CD8-positive, alpha-beta memory T cell (primary cell): ENCODE measurements around the gene SYNDIG1L. TPM values are rescaled to one million over a fixed set of nuclear protein-coding genes. Genes with fewer than 3 reads are reported as not detected.
"Not testable (repeated sequence)": the region's sequence is repeated elsewhere in the genome, so short reads cannot be mapped to it uniquely, and the experiment has no call there.

Source experiments
- CTCF ChIA-PET: fragments of 350-600 bp; sonication (Branson Sonifier 250); formaldehyde crosslinking; loops from one replicate; lab custom pipeline; 2021; ENCODE audit warnings: antibody characterized with exemption; lab: Charles Lee
- POLR2A ChIA-PET: fragments of 350-600 bp; sonication (Branson Sonifier 250); formaldehyde crosslinking; loops from one replicate; lab custom pipeline; 2021; ENCODE audit warnings: antibody characterized with exemption; lab: Charles Lee
- DNase-seq, 5 donors: peaks; one replicate each; pipeline versions ENCODE4 v3.0.0 to v3.0.0-alpha.2; 2020 to 2022; ENCODE audit warnings: mixed read lengths in 1 of 5
- H3K27ac ChIP-seq: one replicate; pipeline ENCODE4 v1.7.0; 2013; ENCODE audit warnings: low read depth, mild to moderate bottlenecking, low read length, moderate library complexity
- H3K27me3 ChIP-seq: 2 replicates; pipeline ENCODE4 v1.7.0; 2013; ENCODE audit warnings: low read length, mild to moderate bottlenecking; ENCODE audit not compliant: insufficient read depth, poor library complexity, severe bottlenecking
- H3K36me3 ChIP-seq: 2 replicates; pipeline ENCODE4 v1.7.0; 2013; ENCODE audit warnings: mild to moderate bottlenecking, low read length, moderate library complexity; ENCODE audit not compliant: insufficient read depth
- H3K4me1 ChIP-seq: 2 replicates; pipeline ENCODE4 v1.7.0; 2013; ENCODE audit warnings: mild to moderate bottlenecking, low read length, moderate library complexity; ENCODE audit not compliant: insufficient read depth
- H3K4me3 ChIP-seq: 2 replicates; pipeline ENCODE4 v1.7.0; 2013; ENCODE audit warnings: mild to moderate bottlenecking, low read length
- H3K9me3 ChIP-seq: 2 replicates; pipeline ENCODE4 v1.7.0; 2013; ENCODE audit warnings: mild to moderate bottlenecking, low read length
- H3K27ac Mint-ChIP-seq, 8 donors: one replicate each; pipeline ENCODE4 v1.8.0; 2020 to 2021; ENCODE audit warnings: mixed read lengths in 8 of 8, mild to moderate bottlenecking in 6 of 8, inconsistent platforms in 3 of 8, moderate library complexity in 3 of 8
- H3K27me3 Mint-ChIP-seq, 2 donors: one replicate each; pipeline ENCODE4 v1.8.0; 2020 to 2021; ENCODE audit warnings: mixed read lengths in 2 of 2, mild to moderate bottlenecking in 1 of 2, moderate library complexity in 1 of 2
- H3K36me3 Mint-ChIP-seq, 3 donors: one replicate each; pipeline ENCODE4 v1.8.0; 2020 to 2021; ENCODE audit warnings: mixed read lengths in 3 of 3, inconsistent platforms in 1 of 3, mild to moderate bottlenecking in 1 of 3
- H3K4me1 Mint-ChIP-seq, 3 donors: one replicate each; pipeline ENCODE4 v1.8.0; 2020 to 2021; ENCODE audit warnings: mixed read lengths in 3 of 3, inconsistent platforms in 1 of 3, mild to moderate bottlenecking in 1 of 3
- H3K4me3 Mint-ChIP-seq, 7 donors: one replicate each; pipeline ENCODE4 v1.8.0; 2020 to 2021; ENCODE audit warnings: mixed read lengths in 7 of 7, mild to moderate bottlenecking in 6 of 7, moderate library complexity in 4 of 7, inconsistent platforms in 2 of 7
- H3K9me3 Mint-ChIP-seq, 5 donors: one replicate each; pipeline ENCODE4 v1.8.0; 2020 to 2022; ENCODE audit warnings: mixed read lengths in 5 of 5, mild to moderate bottlenecking in 3 of 5, moderate library complexity in 2 of 5, inconsistent platforms in 1 of 5
- polyA plus RNA-seq: library from polyadenylated mRNA; unstranded; fragments of 300-500 nt; fragmentation: Illumina TruSeq; gene quantifications from one replicate; pipeline ENCODE4 v1.2.3, GENCODE V29; 2021
- total RNA-seq, 2 experiments: library from RNA; stranded (reverse); gene quantifications; one replicate each; pipeline ENCODE4 v1.2.3, GENCODE V29; 2021

SYNDIG1L gene
- total and polyA plus RNA-seq, 3 experiments from 2014 or later: not detected

GRCh38 chr14:74400031-74400685 is 25.9 kb downstream of the SYNDIG1L start:
- Mint-ChIP-seq H3K4me1 (peaks cover 24 to 34% (median 28%) of the 10 kb centered on the region in 3 donors), H3K27ac (peak overlapping the region in 4 of 8 donors; percentile 17 to 83 (median 22)), H3K9me3 (no peaks in the 10 kb centered on the region), H3K4me3 (peak overlapping the region in 3 of 7 donors; percentile 16 to 57 (median 46)), H3K27me3 (peaks cover 0 to 2% of the 10 kb centered on the region in 2 donors), H3K36me3 (no peaks in the 10 kb centered on the region)
- no peaks in the 10 kb centered on the region for H3K36me3 ChIP-seq
- no peak for DNase-seq
- no peaks in the 10 kb centered on the region for H3K27me3 ChIP-seq
- no peak overlapping the region for H3K27ac ChIP-seq
- no peaks in the 10 kb centered on the region for H3K9me3 ChIP-seq
- CTCF ChIA-PET: no interaction called here
- no peak overlapping the region for H3K4me3 ChIP-seq
- POLR2A ChIA-PET: interaction anchor here (0.6 kb wide), 1 partner anchor 49 kb away, joined by 3 read pairs; no protein-coding TSS in a partner anchor
- peaks cover 20% of the 10 kb centered on the region for H3K4me1 ChIP-seq

- ChIA-PET POLR2A (no interaction called here), CTCF (no interaction called here)
- Histone ChIP-seq H3K4me1 (no peaks in the 10 kb centered on the region), H3K4me3 (no peak overlapping the region), H3K36me3 (no peaks in the 10 kb centered on the region), H3K27ac (no peak overlapping the region), H3K27me3 (peaks cover 3% of the 10 kb centered on the region), H3K9me3 (no peaks in the 10 kb centered on the region)
- Mint-ChIP-seq H3K4me3 (peak overlapping the region in 1 of 7 donors; percentile 76), H3K27ac (no peak overlapping the region), H3K27me3 (peaks cover 5 to 24% of the 10 kb centered on the region in 2 donors), H3K36me3 (no peaks in the 10 kb centered on the region), H3K4me1 (peaks cover 1 to 2% (median 2%) of the 10 kb centered on the region in 3 donors), H3K9me3 (peaks cover 0 to 3% (median 0%) of the 10 kb centered on the region in 5 donors)
- DNase-seq: no peak
Observed at GRCh38 chr14:74395094-74395493, 30.9 kb downstream of the SYNDIG1L start.

GRCh38 chr14:74394549-74394948 is 31.5 kb downstream of the SYNDIG1L start:
- Histone ChIP-seq H3K4me3 (no peak overlapping the region), H3K27me3 (peaks cover 3% of the 10 kb centered on the region), H3K36me3 (no peaks in the 10 kb centered on the region), H3K9me3 (no peaks in the 10 kb centered on the region), H3K27ac (no peak overlapping the region), H3K4me1 (no peaks in the 10 kb centered on the region)
- peaks cover 0 to 3% (median 0%) of the 10 kb centered on the region in 5 donors for H3K9me3 Mint-ChIP-seq
- H3K4me3 Mint-ChIP-seq: no peak overlapping the region
- no peak overlapping the region for H3K27ac Mint-ChIP-seq
- POLR2A ChIA-PET: no interaction called here
- no peak for DNase-seq
- H3K27me3 Mint-ChIP-seq: peaks cover 5 to 26% of the 10 kb centered on the region in 2 donors
- no peaks in the 10 kb centered on the region for H3K4me1 Mint-ChIP-seq
- no peaks in the 10 kb centered on the region for H3K36me3 Mint-ChIP-seq
- CTCF ChIA-PET: no interaction called here

GRCh38 chr14:74392616-74393570 is 33.1 kb downstream of the SYNDIG1L start:
- Mint-ChIP-seq H3K4me1 (no peaks in the 10 kb centered on the region), H3K27me3 (peaks cover 3 to 30% of the 10 kb centered on the region in 2 donors), H3K4me3 (no peak overlapping the region), H3K27ac (no peak overlapping the region), H3K36me3 (no peaks in the 10 kb centered on the region), H3K9me3 (peaks cover 0 to 3% (median 0%) of the 10 kb centered on the region in 5 donors)
- CTCF ChIA-PET: no interaction called here
- Histone ChIP-seq H3K27me3 (peaks cover 3% of the 10 kb centered on the region), H3K4me3 (no peak overlapping the region), H3K9me3 (no peaks in the 10 kb centered on the region), H3K27ac (no peak overlapping the region), H3K4me1 (no peaks in the 10 kb centered on the region), H3K36me3 (no peaks in the 10 kb centered on the region)
- POLR2A ChIA-PET: no interaction called here
- no peak for DNase-seq

GRCh38 chr14:74391479-74391878 is 34.5 kb downstream of the SYNDIG1L start:
- Mint-ChIP-seq H3K4me3 (no peak overlapping the region), H3K4me1 (no peaks in the 10 kb centered on the region), H3K27me3 (peaks cover 6 to 30% of the 10 kb centered on the region in 2 donors), H3K36me3 (no peaks in the 10 kb centered on the region), H3K27ac (no peak overlapping the region), H3K9me3 (peaks cover 0 to 3% (median 0%) of the 10 kb centered on the region in 5 donors)
- DNase-seq: no peak
- Histone ChIP-seq H3K27me3 (peaks cover 3% of the 10 kb centered on the region), H3K4me1 (no peaks in the 10 kb centered on the region), H3K9me3 (no peaks in the 10 kb centered on the region), H3K4me3 (no peak overlapping the region), H3K36me3 (no peaks in the 10 kb centered on the region), H3K27ac (no peak overlapping the region)
- CTCF ChIA-PET: no interaction called here
- POLR2A ChIA-PET: no interaction called here

- H3K4me3 Mint-ChIP-seq, H3K4me3 ChIP-seq, H3K36me3 Mint-ChIP-seq, H3K27ac ChIP-seq, H3K27me3 ChIP-seq, DNase-seq, H3K4me1 ChIP-seq, H3K9me3 ChIP-seq, CTCF ChIA-PET, H3K36me3 ChIP-seq, H3K4me1 Mint-ChIP-seq, H3K9me3 Mint-ChIP-seq, POLR2A ChIA-PET: not testable (repeated sequence)
- H3K27me3 Mint-ChIP-seq: peaks cover 9 to 30% of the 10 kb centered on the region in 2 donors
- peak overlapping the region in 2 of 8 donors; percentile 12 to 27 for H3K27ac Mint-ChIP-seq
Observed at GRCh38 chr14:74390505-74390904, 35.5 kb downstream of the SYNDIG1L start.

GRCh38 chr14:74389980-74390379 is 36.0 kb downstream of the SYNDIG1L start:
- DNase-seq: no peak
- no peaks in the 10 kb centered on the region for H3K36me3 ChIP-seq
- H3K9me3 ChIP-seq: no peaks in the 10 kb centered on the region
- ChIA-PET CTCF (no interaction called here), POLR2A (no interaction called here)
- Mint-ChIP-seq H3K27ac (no peak overlapping the region), H3K4me1 (no peaks in the 10 kb centered on the region), H3K9me3 (peaks cover 0 to 3% (median 0%) of the 10 kb centered on the region in 5 donors), H3K36me3 (no peaks in the 10 kb centered on the region), H3K4me3 (no peak overlapping the region), H3K27me3 (peaks cover 9 to 29% of the 10 kb centered on the region in 2 donors)
- H3K27ac ChIP-seq: no peak overlapping the region
- H3K4me3 ChIP-seq: no peak overlapping the region
- H3K4me1 ChIP-seq: no peaks in the 10 kb centered on the region
- peaks cover 3% of the 10 kb centered on the region for H3K27me3 ChIP-seq

- Histone ChIP-seq H3K36me3 (no peaks in the 10 kb centered on the region), H3K4me3 (no peak overlapping the region), H3K4me1 (no peaks in the 10 kb centered on the region), H3K9me3 (no peaks in the 10 kb centered on the region), H3K27me3 (no peaks in the 10 kb centered on the region), H3K27ac (no peak overlapping the region)
- ChIA-PET POLR2A (no interaction called here), CTCF (interaction anchor here (1.6 kb wide), 1 partner anchor 16 kb away, joined by 3 read pairs; no protein-coding TSS in a partner anchor)
- no peak for DNase-seq
- H3K36me3 Mint-ChIP-seq: no peaks in the 10 kb centered on the region
- no peaks in the 10 kb centered on the region for H3K9me3 Mint-ChIP-seq
- H3K4me1 Mint-ChIP-seq: no peaks in the 10 kb centered on the region
- no peak overlapping the region for H3K4me3 Mint-ChIP-seq
- H3K27me3 Mint-ChIP-seq: peaks cover 5 to 11% of the 10 kb centered on the region in 2 donors
- no peak overlapping the region for H3K27ac Mint-ChIP-seq
Observed at GRCh38 chr14:74382231-74382630, 43.8 kb downstream of the SYNDIG1L start.
